HUDEP-2 (cell line): ENCODE results near the gene STYXL2.

Experiments
- DNase-seq, 76 experiments: peaks; one replicate each; lab custom pipeline; 2025; ENCODE audit not compliant: unreplicated experiment in 76 of 76; lab: John Stamatoyannopoulos, UW

The STYXL2 gene

GRCh38 chr1:167093846-167094516 lies at the start of gene STYXL2:
Gene STYXL2, plus strand, starts transcription at chr1:167094075. Its CDS starts 775 bp downstream, at chr1:167094850.
- DNase-seq, result no peak

DNA sequence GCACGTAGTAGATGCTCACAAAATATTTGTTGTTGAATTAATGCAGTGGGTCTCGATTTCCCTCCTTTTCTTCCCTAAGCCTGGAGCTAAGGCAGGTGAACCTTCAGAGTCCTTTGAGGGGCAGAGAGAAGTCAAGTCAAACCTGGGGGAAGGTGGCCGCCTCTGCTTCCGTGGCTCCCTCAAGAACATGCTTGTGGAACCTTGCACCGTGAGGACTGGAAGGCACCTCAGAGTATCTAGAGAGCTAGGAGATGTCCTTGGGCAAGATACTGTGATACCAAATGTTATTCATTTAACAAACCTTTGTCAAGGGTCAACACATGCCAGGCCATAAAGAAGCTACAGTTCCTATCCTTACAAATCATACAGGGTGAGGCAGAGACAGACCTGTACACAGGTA lies 42.0 kb upstream of the STYXL2 start:
- no peak for DNase-seq

DNA sequence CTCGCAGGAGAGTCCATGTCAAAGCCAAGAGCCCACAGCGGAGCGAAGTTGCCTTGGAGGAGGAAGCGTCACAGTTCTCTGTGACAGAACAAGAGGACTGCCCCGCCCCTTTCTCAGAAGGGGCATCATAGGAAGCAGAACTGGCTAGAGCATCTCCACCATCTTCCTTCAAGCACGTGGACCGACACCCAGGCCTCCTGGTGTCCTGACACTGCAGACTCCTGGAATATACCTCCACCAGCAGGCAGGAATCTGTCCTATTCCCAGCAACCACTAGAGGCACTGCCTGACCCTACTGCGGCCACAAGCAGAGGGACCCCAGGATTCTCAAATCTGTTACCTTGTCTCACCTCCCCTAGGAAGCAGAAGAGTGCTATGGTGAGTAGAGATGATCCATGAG lies 41.5 kb upstream of the STYXL2 start:
- no peak for DNase-seq

DNA sequence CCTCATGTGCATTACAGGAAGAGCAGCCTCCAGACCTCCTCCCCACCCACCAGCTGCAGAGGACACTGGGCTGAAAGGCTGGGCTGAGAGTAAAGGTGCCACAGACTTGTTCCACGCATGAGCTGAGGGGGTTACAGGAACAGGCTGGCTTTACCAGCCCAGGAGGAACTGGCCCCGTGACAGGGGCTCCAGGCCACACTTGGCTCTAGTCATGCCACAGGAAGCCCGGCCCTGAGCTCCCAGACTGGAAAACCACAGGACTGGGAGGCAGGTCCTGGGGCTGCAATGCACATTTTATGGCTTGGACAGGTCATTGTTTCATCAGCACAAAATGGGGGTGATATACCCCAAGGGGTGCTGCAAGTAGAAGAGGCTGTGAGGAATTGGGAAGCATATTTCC lies 39.3 kb upstream of the STYXL2 start:
- DNase-seq, result no peak

GRCh38 chr1:167054946-167055630 lies 38.8 kb upstream of the STYXL2 start:
- DNase-seq, result no peak

DNA sequence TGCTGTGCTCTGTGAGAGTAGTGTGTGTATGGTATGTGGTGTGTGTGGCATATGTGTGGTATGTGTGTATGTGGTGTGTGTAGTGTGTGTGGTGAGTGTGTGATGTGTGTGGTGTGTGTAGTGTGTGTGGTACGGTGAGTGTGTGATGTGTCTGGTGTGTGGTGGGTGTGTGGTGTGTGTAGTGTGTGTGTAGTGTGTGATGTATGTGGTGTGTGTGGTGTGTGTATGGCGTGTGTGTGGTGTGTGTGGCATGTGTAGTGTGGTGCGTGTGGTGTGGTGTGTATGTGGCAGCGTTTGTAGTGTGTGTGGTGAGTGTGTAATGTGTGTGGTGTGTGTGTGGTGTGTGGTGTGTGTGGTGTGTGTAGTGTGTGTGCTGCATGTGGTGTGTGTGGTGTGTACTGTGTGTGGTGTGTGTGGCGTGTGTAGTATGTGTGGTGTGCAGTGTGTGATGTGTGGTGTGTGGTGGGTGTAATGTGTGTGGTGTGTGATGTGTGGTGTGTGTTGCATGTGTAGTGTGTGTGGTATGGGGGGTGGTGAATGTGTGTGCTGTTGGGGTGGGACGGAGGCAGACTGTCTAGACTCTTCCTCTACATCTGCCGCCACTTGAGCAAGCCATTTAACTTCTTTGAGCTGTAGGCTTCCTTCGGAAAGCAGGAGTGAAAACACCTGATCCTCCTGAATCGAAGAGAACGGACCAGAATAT lies 37.2 kb upstream of the STYXL2 start:
- no peak for DNase-seq

DNA sequence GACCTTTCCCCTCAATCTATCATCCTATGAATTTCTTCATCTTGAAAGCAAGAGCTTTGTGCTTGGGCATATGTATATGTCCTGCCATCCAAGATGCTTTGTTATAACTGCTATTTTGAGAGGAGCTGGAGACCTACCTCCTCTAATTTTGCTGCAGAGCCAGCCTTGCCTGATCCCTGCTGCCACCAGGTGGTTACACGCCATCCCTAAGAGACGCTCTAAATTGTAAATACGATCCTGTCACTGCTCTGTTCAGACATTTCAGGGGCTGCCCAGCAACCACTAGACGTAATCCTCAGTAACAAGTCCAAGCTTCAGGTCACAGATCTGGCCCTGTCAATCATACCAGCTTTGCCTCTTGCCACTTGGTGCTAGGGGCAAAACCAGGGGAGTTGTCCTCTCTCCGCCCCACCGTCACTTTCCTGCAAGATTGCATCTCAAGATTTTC lies 36.6 kb upstream of the STYXL2 start:
- DNase-seq, result peak in 13 of 76 experiments; percentile 2 to 31 (median 14)

DNA sequence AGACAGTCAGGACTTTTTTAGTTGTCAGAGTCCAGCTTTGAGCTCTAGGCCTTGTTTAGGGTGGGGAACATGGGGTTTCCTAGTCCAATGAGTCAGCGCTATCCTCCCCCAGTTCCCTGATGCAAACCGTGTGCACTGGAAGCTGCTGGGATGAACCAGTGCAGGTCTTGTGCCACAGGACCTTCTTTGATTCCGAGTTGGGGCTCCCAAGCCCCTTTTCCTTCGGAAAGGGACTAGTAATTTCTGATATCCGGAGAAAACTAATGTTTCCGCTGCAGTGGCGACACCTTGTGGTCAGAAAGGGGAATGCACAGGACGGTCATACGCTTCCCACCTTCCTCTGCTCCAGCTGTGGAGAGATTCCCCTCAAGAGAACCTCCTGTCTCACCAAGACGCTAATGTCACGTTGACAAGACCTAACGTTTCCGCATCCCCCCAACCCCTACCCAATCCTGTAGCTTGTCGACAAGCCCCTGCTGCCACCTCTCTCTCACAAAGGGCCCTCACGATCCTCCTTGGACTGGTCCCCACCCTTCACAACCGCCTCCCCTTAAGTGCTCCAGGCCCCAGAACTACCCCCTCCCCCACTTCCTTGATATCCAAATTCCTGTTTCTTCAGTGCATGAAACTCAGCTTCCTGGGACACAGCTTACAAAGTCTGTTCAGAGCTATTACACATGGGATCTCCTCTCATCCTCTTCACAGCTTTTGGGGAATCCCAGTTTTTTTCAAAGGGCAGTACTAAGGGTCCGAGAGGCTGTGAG lies 34.6 kb upstream of the STYXL2 start:
- DNase-seq, result peak in 49 of 76 experiments; percentile 4 to 70 (median 40)

- no peak for DNase-seq
These were observed 34.1 kb upstream of the STYXL2 start for GRCh38 chr1:167059809-167060107.

DNA sequence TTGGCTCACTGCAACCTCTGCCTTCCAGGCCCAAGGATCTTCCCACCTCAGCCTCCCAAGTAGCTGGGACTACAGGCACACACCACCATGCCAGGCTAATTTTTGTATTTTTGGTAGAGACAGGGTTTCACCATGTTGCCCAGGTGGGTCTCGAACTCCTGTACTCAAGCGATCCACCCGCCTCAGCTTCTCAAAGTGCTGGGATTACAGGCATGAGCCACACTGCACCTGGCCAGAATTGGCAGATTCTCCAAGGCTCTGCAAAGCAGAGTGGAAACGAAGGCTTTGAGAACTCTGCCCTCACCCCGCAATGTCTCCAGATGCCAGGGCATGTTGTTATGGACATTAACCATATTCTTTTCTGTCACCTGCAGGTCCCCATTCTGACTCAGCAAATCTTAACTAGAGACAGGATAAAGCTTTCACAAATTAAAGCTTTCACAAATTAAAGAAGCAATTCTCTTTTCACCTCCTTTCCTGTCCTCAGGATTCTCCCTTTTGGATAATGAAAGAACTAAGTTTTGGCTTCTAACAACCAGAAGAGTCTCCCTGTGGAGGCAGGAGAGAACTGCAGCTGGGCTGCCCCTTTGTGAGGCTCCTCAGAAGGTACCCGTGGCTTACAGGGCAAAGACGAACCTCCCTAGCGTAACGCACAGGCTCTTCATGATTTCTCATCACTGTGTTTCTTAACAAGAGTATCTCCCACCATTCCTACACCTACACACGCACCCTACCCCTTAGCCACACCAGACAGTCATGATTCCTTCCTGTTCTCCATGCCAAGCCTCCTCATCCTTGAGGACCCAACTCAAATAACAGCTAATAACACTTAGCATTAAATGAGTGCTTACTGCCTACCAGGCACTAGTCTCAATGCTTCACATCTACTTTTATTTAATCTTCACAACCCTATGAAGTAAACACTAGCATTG lies 33.5 kb upstream of the STYXL2 start:
- no peak for DNase-seq

DNA sequence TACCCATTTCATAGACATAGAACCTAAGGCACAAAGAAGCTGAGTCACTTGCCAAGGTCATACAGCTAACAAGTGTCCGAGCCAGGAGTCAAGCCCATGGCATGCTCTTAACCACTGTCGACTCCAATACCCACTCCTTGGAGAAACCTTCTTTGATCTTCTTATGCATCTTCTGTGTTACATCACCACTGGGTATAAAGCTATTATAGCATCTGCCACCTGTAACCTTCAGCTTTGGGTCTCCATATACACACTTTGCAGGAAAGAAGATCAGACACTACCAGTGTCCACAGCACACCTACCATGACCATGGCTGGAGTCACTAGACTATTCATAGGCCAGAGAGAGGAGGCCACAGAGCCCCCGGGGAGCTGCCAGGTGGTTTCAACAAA lies 32.8 kb upstream of the STYXL2 start:
- no peak for DNase-seq

DNA sequence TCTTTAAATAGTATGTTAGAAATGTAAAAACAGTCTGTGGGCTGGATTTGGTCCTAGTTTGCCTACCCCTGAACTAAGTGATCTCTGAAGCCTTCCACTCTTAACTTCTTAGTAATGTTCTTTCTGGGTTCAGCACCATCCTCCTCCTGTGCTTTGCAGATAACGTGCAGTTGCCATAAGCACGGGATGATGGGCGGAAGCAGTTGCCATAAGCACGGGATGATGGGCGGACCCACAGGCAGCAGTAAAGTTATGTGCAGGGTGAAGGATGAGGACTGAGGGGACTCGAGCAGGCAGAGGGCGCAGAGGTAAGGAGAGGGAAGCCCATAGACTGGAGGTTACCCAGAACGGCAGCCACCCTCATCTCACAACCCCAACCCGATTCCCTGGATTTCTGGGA lies 29.3 kb upstream of the STYXL2 start:
- peak in 8 of 76 experiments; percentile 2 to 32 (median 8) for DNase-seq

GRCh38 chr1:167065471-167065870 lies 28.4 kb upstream of the STYXL2 start:
- no peak for DNase-seq

- peak in 62 of 76 experiments; percentile 9 to 79 (median 55) for DNase-seq
These were observed 27.3 kb upstream of the STYXL2 start for GRCh38 chr1:167066333-167067122.

DNA sequence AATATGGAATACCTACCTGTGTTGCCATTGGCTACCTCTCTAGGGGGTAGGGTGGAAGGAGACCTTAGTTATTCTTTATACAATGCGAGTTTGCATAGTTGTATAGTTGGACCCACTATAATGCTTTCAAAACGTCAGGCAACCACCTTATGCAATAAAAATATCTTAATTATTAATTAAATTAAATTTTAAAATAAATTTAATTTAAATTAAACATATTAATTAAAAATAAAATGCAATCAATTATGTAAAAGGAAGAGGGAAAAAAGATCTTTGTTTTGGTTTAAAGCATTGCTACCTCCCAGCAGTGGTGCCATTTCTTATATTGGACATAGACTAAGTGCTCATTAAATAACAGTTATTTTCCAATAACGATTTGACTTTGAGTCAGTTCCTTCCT lies 26.0 kb upstream of the STYXL2 start:
- DNase-seq, result no peak

DNA sequence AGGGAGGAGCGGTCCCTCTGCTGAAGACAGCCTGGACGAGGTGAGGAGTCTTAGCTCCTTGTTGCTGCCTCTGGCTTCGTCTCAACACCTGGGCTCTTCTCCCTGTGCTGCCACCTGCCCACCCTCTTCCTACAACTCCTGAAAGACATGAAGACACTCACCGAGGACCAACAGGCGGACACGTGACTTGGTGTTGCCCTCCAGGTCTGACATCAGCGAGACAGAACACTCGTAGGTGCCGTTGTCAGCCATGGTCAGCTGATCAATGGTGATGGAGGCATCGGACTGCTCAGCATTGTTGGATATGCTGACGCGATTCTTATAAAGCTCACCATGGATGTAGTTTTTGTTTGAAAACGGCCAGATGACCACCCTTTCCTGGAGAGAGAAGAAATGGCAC lies 25.1 kb upstream of the STYXL2 start:
- no peak for DNase-seq

DNA sequence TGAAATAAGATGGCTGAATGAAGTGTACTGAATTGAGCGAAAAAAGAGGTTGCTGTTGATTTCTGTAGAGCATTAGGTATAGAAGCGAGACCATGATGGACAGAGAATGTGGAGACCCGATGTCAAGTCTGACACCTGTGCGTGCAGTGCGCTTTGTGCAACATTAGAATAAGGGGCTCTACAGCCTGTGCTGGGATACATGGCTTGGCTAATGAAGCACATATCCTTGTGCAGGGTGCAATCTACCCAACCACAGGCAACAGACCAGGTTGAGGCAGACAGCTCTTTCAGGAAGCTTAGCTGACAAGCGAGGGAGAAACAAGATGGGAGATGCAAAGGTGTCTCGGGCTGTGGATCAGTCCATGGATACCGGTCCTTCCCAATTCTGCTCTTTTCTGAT lies 22.6 kb upstream of the STYXL2 start:
- no peak for DNase-seq

- no peak for DNase-seq
These were observed 17.7 kb upstream of the STYXL2 start for GRCh38 chr1:167076136-167076710.
